Trophoblast cell (in vitro differentiated cells and primary cell): ENCODE results near the gene SLC38A9.

Experiments
- DNase-seq, 2 donors: peaks; one replicate each; pipeline ENCODE4 v3.0.0-alpha.2; 2016
- H2AFZ ChIP-seq: 2 replicates; pipeline ENCODE4 v1.6.1; 2013; ENCODE audit warnings: low read length, moderate library complexity, mild to moderate bottlenecking; ENCODE audit not compliant: insufficient read depth, poor library complexity
- H2AK5ac ChIP-seq: 2 replicates; pipeline ENCODE4 v1.6.1; 2013; ENCODE audit warnings: mild to moderate bottlenecking, low read length
- H2BK120ac ChIP-seq: 2 replicates; pipeline ENCODE4 v1.6.1; 2013; ENCODE audit warnings: low read length, mild to moderate bottlenecking, moderate library complexity; ENCODE audit not compliant: insufficient read depth, poor library complexity
- H2BK12ac ChIP-seq: 2 replicates; pipeline ENCODE4 v1.6.1; 2013; ENCODE audit warnings: mild to moderate bottlenecking, low read length, moderate library complexity
- H2BK5ac ChIP-seq: 2 replicates; pipeline ENCODE4 v1.6.1; 2013; ENCODE audit warnings: low read length, low read depth, moderate library complexity, mild to moderate bottlenecking; ENCODE audit not compliant: poor library complexity
- H3K14ac ChIP-seq: 2 replicates; pipeline ENCODE4 v1.6.1; 2013; ENCODE audit warnings: mild to moderate bottlenecking, low read length
- H3K18ac ChIP-seq: 2 replicates; pipeline ENCODE4 v1.6.1; 2013; ENCODE audit warnings: mild to moderate bottlenecking, low read length
- H3K23ac ChIP-seq: 2 replicates; pipeline ENCODE4 v1.6.1; 2013; ENCODE audit warnings: low read length
- H3K27ac ChIP-seq: 2 replicates; pipeline ENCODE4 v1.5.1; 2013; ENCODE audit warnings: low read depth, mild to moderate bottlenecking, inconsistent platforms, low read length, moderate library complexity
- H3K27me3 ChIP-seq: 2 replicates; pipeline ENCODE4 v1.6.1; 2013; ENCODE audit warnings: inconsistent platforms, mild to moderate bottlenecking, low read length, moderate library complexity; ENCODE audit not compliant: insufficient read depth
- H3K36me3 ChIP-seq, 2 experiments: 1 replicate in 1 of 2; 2 replicates in 1 of 2; pipeline ENCODE4 v1.6.1; 2013; ENCODE audit warnings: low read length in 2 of 2, mild to moderate bottlenecking in 2 of 2, moderate library complexity in 1 of 2; ENCODE audit not compliant: insufficient read depth in 2 of 2, control insufficient read depth in 1 of 2
- H3K4ac ChIP-seq: 2 replicates; pipeline ENCODE4 v1.6.1; 2013; ENCODE audit warnings: low read depth, mild to moderate bottlenecking, low read length, moderate library complexity
- H3K4me1 ChIP-seq, 2 experiments: 1 replicate in 1 of 2; 2 replicates in 1 of 2; pipeline ENCODE4 v1.6.1; 2013; ENCODE audit warnings: low read length in 2 of 2, mild to moderate bottlenecking in 2 of 2, moderate library complexity in 1 of 2; ENCODE audit not compliant: insufficient read depth in 2 of 2, control insufficient read depth in 1 of 2
- H3K4me2 ChIP-seq: 2 replicates; pipeline ENCODE4 v1.6.1; 2013; ENCODE audit warnings: inconsistent platforms, mild to moderate bottlenecking, low read length, moderate library complexity
- H3K4me3 ChIP-seq: 2 replicates; pipeline ENCODE4 v1.5.1; 2013; ENCODE audit warnings: mild to moderate bottlenecking, low read depth, low read length, inconsistent platforms
- H3K79me1 ChIP-seq: one replicate; pipeline ENCODE4 v1.6.1; 2013; ENCODE audit warnings: low read length
- H3K79me2 ChIP-seq: 2 replicates; pipeline ENCODE4 v1.6.1; 2013; ENCODE audit warnings: low read length, mild to moderate bottlenecking; ENCODE audit not compliant: control insufficient read depth, insufficient read depth, poor library complexity
- H3K9ac ChIP-seq: 2 replicates; pipeline ENCODE4 v1.6.1; 2013; ENCODE audit warnings: mild to moderate bottlenecking, low read length
- H3K9me3 ChIP-seq: 2 replicates; pipeline ENCODE4 v1.6.1; 2013; ENCODE audit warnings: low read depth, mild to moderate bottlenecking, control low read depth, inconsistent platforms, low read length; ENCODE audit not compliant: insufficient read depth
- H4K12ac ChIP-seq: 2 replicates; pipeline ENCODE4 v1.6.1; 2013; ENCODE audit warnings: low read depth, mild to moderate bottlenecking, low read length, moderate library complexity
- H4K8ac ChIP-seq: 2 replicates; pipeline ENCODE4 v1.6.1; 2013; ENCODE audit warnings: low read depth, mild to moderate bottlenecking, low read length, moderate library complexity
- H4K91ac ChIP-seq: one replicate; pipeline ENCODE4 v1.6.1; 2013; ENCODE audit warnings: low read depth, mild to moderate bottlenecking, low read length, moderate library complexity
- WGBS: extraction: QIAGEN DNeasy Blood & Tissue Kit; methylation state at CpG from one replicate; pipeline ENCODE4 v1.1.7; 2013; ENCODE audit warnings: missing lambda C conversion rate; ENCODE audit not compliant: insufficient read length, insufficient coverage; ENCODE audit errors: extremely low coverage; 5-methylcytosine and 5-hydroxymethylcytosine counted together

The SLC38A9 gene

GRCh38 chr5:55650386-55650785 is 61.7 kb downstream of the SLC38A9 start:
- H3K4me2 ChIP-seq = no peak overlapping the region
- no peak overlapping the region for H3K4me3 ChIP-seq
- no peaks in the 10 kb centered on the region for H3K79me1 ChIP-seq
- H2BK120ac ChIP-seq = no peak overlapping the region
- no peak overlapping the region for H3K27ac ChIP-seq
- no peak overlapping the region for H4K12ac ChIP-seq
- H3K14ac ChIP-seq = no peak overlapping the region
- no peak overlapping the region for H2AFZ ChIP-seq
- H2BK12ac ChIP-seq = no peak overlapping the region
- no peak overlapping the region for H4K8ac ChIP-seq
- H2AK5ac ChIP-seq = no peak overlapping the region
- H3K27me3 ChIP-seq = no peaks in the 10 kb centered on the region
- H3K36me3 ChIP-seq = peaks cover 3 to 14% of the 10 kb centered on the region in 2 experiments
- H3K9ac ChIP-seq = no peak overlapping the region
- WGBS = no CpG with 5 or more reads among the region's 3 CpGs
- H3K4ac ChIP-seq = no peak overlapping the region
- no peak overlapping the region for H4K91ac ChIP-seq
- no peaks in the 10 kb centered on the region for H3K79me2 ChIP-seq
- no peak overlapping the region for H2BK5ac ChIP-seq
- H3K18ac ChIP-seq = no peak overlapping the region
- H3K23ac ChIP-seq = no peak overlapping the region
- H3K9me3 ChIP-seq = no peaks in the 10 kb centered on the region
- no peak for DNase-seq
- no peaks in the 10 kb centered on the region for H3K4me1 ChIP-seq

DNA sequence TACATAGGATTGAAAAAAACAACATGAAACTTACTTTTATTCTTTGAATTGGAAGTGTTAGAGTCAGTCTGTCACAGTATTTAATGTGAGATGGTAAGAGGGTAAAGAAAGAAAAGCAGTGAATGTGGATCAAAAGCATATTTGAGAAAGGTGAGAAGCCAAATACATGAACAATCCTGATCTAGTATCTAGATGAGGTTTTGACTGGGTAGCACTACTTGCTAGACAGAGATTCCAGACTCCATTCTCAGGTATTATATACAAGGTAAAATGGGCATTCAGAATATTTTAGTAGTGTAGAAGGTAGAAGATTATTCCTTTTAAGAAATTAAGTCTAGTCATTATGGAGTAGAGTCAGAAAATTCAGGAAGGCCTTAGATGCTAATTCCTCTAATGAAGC is 62.2 kb downstream of the SLC38A9 start:
- Histone ChIP-seq H2BK120ac (no peak overlapping the region), H3K9me3 (no peaks in the 10 kb centered on the region), H3K4me3 (no peak overlapping the region), H3K4me1 (no peaks in the 10 kb centered on the region), H3K36me3 (peaks cover 5 to 15% of the 10 kb centered on the region in 2 experiments), H2AFZ (no peak overlapping the region), H3K79me1 (no peaks in the 10 kb centered on the region), H2AK5ac (no peak overlapping the region), H3K18ac (no peak overlapping the region), H4K8ac (no peak overlapping the region), H3K27me3 (no peaks in the 10 kb centered on the region), H3K9ac (no peak overlapping the region), H3K14ac (no peak overlapping the region), H3K4me2 (no peak overlapping the region), H3K4ac (no peak overlapping the region), H2BK5ac (no peak overlapping the region), H3K27ac (no peak overlapping the region), H3K79me2 (no peaks in the 10 kb centered on the region), H3K23ac (no peak overlapping the region), H4K12ac (no peak overlapping the region), H4K91ac (no peak overlapping the region), H2BK12ac (no peak overlapping the region)
- no peak for DNase-seq

- H3K4ac ChIP-seq = no peak overlapping the region
- no peak overlapping the region for H3K4me2 ChIP-seq
- H3K36me3 ChIP-seq = peaks cover 4 to 5% of the 10 kb centered on the region in 2 experiments
- H3K79me1 ChIP-seq = no peaks in the 10 kb centered on the region
- WGBS = no CpG with 5 or more reads among the region's 3 CpGs
- H4K8ac ChIP-seq = no peak overlapping the region
- no peak overlapping the region for H3K4me3 ChIP-seq
- H3K9me3 ChIP-seq = peaks cover 2% of the 10 kb centered on the region
- no peaks in the 10 kb centered on the region for H3K4me1 ChIP-seq
- no peak overlapping the region for H3K18ac ChIP-seq
- H3K27me3 ChIP-seq = no peaks in the 10 kb centered on the region
- no peak overlapping the region for H4K91ac ChIP-seq
- no peak overlapping the region for H2BK5ac ChIP-seq
- H3K23ac ChIP-seq = no peak overlapping the region
- no peak overlapping the region for H3K27ac ChIP-seq
- no peaks in the 10 kb centered on the region for H3K79me2 ChIP-seq
- H2AK5ac ChIP-seq = no peak overlapping the region
- DNase-seq = no peak
- no peak overlapping the region for H2AFZ ChIP-seq
- no peak overlapping the region for H2BK12ac ChIP-seq
- H3K9ac ChIP-seq = no peak overlapping the region
- H4K12ac ChIP-seq = no peak overlapping the region
- H3K14ac ChIP-seq = no peak overlapping the region
- no peak overlapping the region for H2BK120ac ChIP-seq
Measured at GRCh38 chr5:55645304-55645703, 66.8 kb downstream of the SLC38A9 start.

- Histone ChIP-seq H3K27ac (no peak overlapping the region), H3K79me2 (peaks cover 1% of the 10 kb centered on the region), H3K4me3 (no peak overlapping the region), H2BK5ac (no peak overlapping the region), H2AFZ (no peak overlapping the region), H3K18ac (no peak overlapping the region), H2AK5ac (no peak overlapping the region), H3K4me2 (no peak overlapping the region), H3K23ac (no peak overlapping the region), H3K9ac (no peak overlapping the region), H3K4me1 (peaks cover 0 to 9% of the 10 kb centered on the region in 2 experiments), H4K91ac (no peak overlapping the region), H4K12ac (no peak overlapping the region), H2BK12ac (no peak overlapping the region), H4K8ac (no peak overlapping the region), H2BK120ac (no peak overlapping the region), H3K9me3 (no peaks in the 10 kb centered on the region), H3K79me1 (peaks cover 3% of the 10 kb centered on the region), H3K14ac (no peak overlapping the region), H3K27me3 (no peaks in the 10 kb centered on the region), H3K4ac (no peak overlapping the region), H3K36me3 (no peaks in the 10 kb centered on the region)
- DNase-seq = no peak
- no CpG with 5 or more reads among the region's 4 CpGs for WGBS
Measured at GRCh38 chr5:55638455-55638854, 73.7 kb downstream of the SLC38A9 start.
